HCT116 (cell line): Measurements from ENCODE around the gene ZNF532. TPM values are rescaled to one million over a fixed set of nuclear protein-coding genes. Genes with fewer than 3 reads are reported as not detected.

Experiments
- ATAC-seq: fragments of 200-7000 bp; cut with Tn5 transposase; 2 replicates; pipeline ENCODE4 v1.9.1; 2020; ENCODE audit warnings: mild to moderate bottlenecking, moderate library complexity
- BruUV-seq: library from RNA; stranded (reverse); fragments of 400-500 nt; replicated peaks from 2 replicates; lab custom pipeline; 2021; lab: Mats Ljungman, UMichigan
- CTCF ChIA-PET: fragments of 300-600 bp; sonication (Branson Sonifier 250); formaldehyde crosslinking; loops from one replicate; lab custom pipeline; 2021; ENCODE audit warnings: antibody characterized with exemption; lab: Charles Lee
- POLR2A ChIA-PET: fragments of 300-600, 350-600 bp; sonication (Branson Sonifier 250); formaldehyde crosslinking; loops from one replicate; lab custom pipeline; 2021; ENCODE audit warnings: antibody characterized with exemption; lab: Charles Lee
- RAD21 ChIA-PET, 2 experiments: fragments of 300-600 bp; sonication (Branson Sonifier 250); formaldehyde crosslinking; loops; one replicate each; lab custom pipeline; 2023; ENCODE audit warnings: low total read pairs in 2 of 2; ENCODE audit not compliant: uncharacterized antibody in 2 of 2, unreplicated experiment in 2 of 2, low non-redundant PET in 1 of 2; lab: Charles Lee
- DNase-seq: peaks from one replicate; pipeline ENCODE4 v3.0.0-alpha.2; 2010; ENCODE audit warnings: low read depth, low spot score
- H2AFZ ChIP-seq: fragments of 200-600 bp; shearing (Covaris generic), sonication (generic); 2 replicates; pipeline ENCODE4 v1.6.1; 2017; ENCODE audit warnings: low read depth, mixed run types, mixed read lengths, antibody characterized with exemption, low read length; ENCODE audit not compliant: poor library complexity, severe bottlenecking
- H3K27ac ChIP-seq: 2 replicates; pipeline ENCODE4 v1.5.1; 2012; ENCODE audit warnings: low read depth, low read length
- H3K27me3 ChIP-seq: fragments of 200-600 bp; sonication (generic); 2 replicates; pipeline ENCODE4 v1.6.1; 2016; ENCODE audit warnings: mixed run types, low read length, mixed read lengths; ENCODE audit not compliant: insufficient read depth
- H3K36me3 ChIP-seq, 2 experiments: fragments of 200-500 bp in 1 of 2; fragments of 200-600 bp in 1 of 2; sonication (Bioruptor generic) in 1 of 2; sonication (generic) in 1 of 2; 2 replicates each; pipeline versions ENCODE4 v1.5.1 to v1.6.1; 2014 to 2016; ENCODE audit warnings: low read length in 2 of 2, inconsistent platforms in 1 of 2, mixed read lengths in 1 of 2, mixed run types in 1 of 2; ENCODE audit not compliant: insufficient read depth in 2 of 2, control insufficient read depth in 1 of 2
- H3K4me1 ChIP-seq, 2 experiments: fragments of 200-600 bp in 1 of 2; sonication (generic) in 1 of 2; 2 replicates each; pipeline versions ENCODE4 v1.5.1 to v1.6.1; 2012 to 2017; ENCODE audit warnings: low read length in 2 of 2, inconsistent platforms in 1 of 2, mild to moderate bottlenecking in 1 of 2, mixed read lengths in 1 of 2, mixed run types in 1 of 2, moderate library complexity in 1 of 2; ENCODE audit not compliant: insufficient read depth in 2 of 2, control insufficient read depth in 1 of 2
- H3K4me2 ChIP-seq: fragments of 200-600 bp; sonication (generic); 2 replicates; pipeline ENCODE4 v1.6.1; 2017; ENCODE audit warnings: mixed run types, low read length, mixed read lengths
- H3K4me3 ChIP-seq, 2 experiments: fragments of 200-600 bp in 1 of 2; sonication (generic) in 1 of 2; replicated peaks in 1 of 2; 2 replicates each; pipeline ENCODE4 v1.5.1; 2011 to 2016; ENCODE audit warnings: low read length in 2 of 2, control low read depth in 1 of 2, low read depth in 1 of 2, mild to moderate bottlenecking in 1 of 2, mixed read lengths in 1 of 2, mixed run types in 1 of 2
- H3K79me2 ChIP-seq: fragments of 200-600 bp; sonication (generic); 2 replicates; pipeline ENCODE4 v1.6.1; 2017; ENCODE audit warnings: mild to moderate bottlenecking, mixed run types, low read length, moderate library complexity, mixed read lengths; ENCODE audit not compliant: insufficient read depth
- H3K9ac ChIP-seq: fragments of 200-600 bp; sonication (generic); 2 replicates; pipeline ENCODE4 v1.6.1; 2016; ENCODE audit warnings: low read length, mixed read lengths
- H3K9me2 ChIP-seq: fragments of 200-600 bp; sonication (generic), shearing (Covaris generic); 2 replicates; pipeline ENCODE4 v1.6.1; 2017; ENCODE audit warnings: mixed run types, mild to moderate bottlenecking, moderate library complexity; ENCODE audit not compliant: insufficient read depth
- H3K9me3 ChIP-seq, 2 experiments: fragments of 200-500 bp in 1 of 2; fragments of 200-600 bp in 1 of 2; sonication (Bioruptor generic) in 1 of 2; sonication (generic) in 1 of 2; 2 replicates each; pipeline ENCODE4 v1.6.1; 2014 to 2017; ENCODE audit warnings: low read length in 2 of 2, mixed read lengths in 2 of 2, inconsistent platforms in 1 of 2, low read depth in 1 of 2, mild to moderate bottlenecking in 1 of 2, mixed run types in 1 of 2, moderate library complexity in 1 of 2; ENCODE audit not compliant: control insufficient read depth in 1 of 2, insufficient read depth in 1 of 2
- H4K20me1 ChIP-seq: fragments of 200-600 bp; sonication (generic), shearing (Covaris generic); 2 replicates; pipeline ENCODE4 v1.6.1; 2017; ENCODE audit warnings: mixed run types, mild to moderate bottlenecking, moderate library complexity; ENCODE audit not compliant: insufficient read depth
- ATF3 ChIP-seq: IDR thresholded peaks from 2 replicates; pipeline ENCODE4 v1.6.1; 2012
- EZH2 ChIP-seq: fragments of 200-600 bp; sonication (generic); IDR thresholded peaks from 2 replicates; pipeline ENCODE4 v1.6.1; 2017; ENCODE audit warnings: antibody characterized with exemption, mixed run types
- JUND ChIP-seq: IDR thresholded peaks from 2 replicates; pipeline ENCODE4 v1.6.1; 2012
- POLR2AphosphoS5 ChIP-seq: IDR thresholded peaks from 2 replicates; pipeline ENCODE4 v1.6.1; 2011; ENCODE audit warnings: mild to moderate bottlenecking, low read depth, low read length, moderate library complexity
- SRF ChIP-seq: IDR thresholded peaks from 2 replicates; pipeline ENCODE4 v1.6.1; 2012; ENCODE audit warnings: low read depth
- ZNF274 ChIP-seq: fragments of 200-500 bp; sonication (Bioruptor generic); IDR thresholded peaks from 2 replicates; pipeline ENCODE4 v1.6.1; 2014; ENCODE audit warnings: mild to moderate bottlenecking, low read depth, low read length, inconsistent platforms
- intact Hi-C: fragments of 100-400 bp; cut with micrococcal nuclease; formaldehyde crosslinking; loops from 2 replicates; pipeline ENCODE4 v1.10.0; 2022
- total RNA-seq: library from RNA; stranded (reverse); gene quantifications from one replicate; pipeline ENCODE4 v1.2.1, GENCODE V29; 2021; ENCODE audit not compliant: unreplicated experiment
- TF ChIP-seq, protein P1 (sequence below): IDR thresholded peaks from 2 replicates; pipeline ENCODE4 v1.6.1; 2011; ENCODE audit warnings: mild to moderate bottlenecking, low read length, moderate library complexity; ENCODE audit not compliant: insufficient replicate concordance; ENCODE audit errors: extremely low read depth

Gene ZNF532
- total RNA-seq, 1 experiment from 2014 or later = 11.6 TPM

DNA sequence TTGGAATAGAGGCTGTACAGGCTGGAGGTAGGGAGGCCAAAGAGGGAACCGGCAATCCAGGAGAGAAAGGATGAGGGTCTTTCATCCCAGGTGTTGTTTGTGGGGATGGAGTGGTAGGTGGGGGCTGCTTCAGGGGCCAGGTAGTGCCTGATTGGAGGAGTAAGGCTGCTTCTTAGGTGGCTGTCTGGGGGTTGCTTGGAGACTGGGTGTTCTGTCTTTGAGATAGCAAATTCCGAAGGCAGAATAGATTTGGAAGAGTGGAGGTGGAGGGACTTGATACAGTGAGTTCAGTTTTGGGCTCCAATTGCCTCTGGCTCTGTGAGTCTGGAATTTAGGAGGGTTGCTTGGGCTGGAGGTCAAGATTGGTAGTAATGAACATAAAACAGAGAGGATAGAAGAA is 5.9 kb downstream of the ZNF532 start:
- H3K79me2 ChIP-seq = no peaks in the 10 kb centered on the region
- H3K36me3 ChIP-seq = no peaks in the 10 kb centered on the region
- TF ChIP-seq ZNF274 = no peak
- TF ChIP-seq, all 23 proteins: peak for 0
- no TSS peak for BruUV-seq
- H2AFZ ChIP-seq = no peak overlapping the region
- H3K9ac ChIP-seq = no peak overlapping the region
- intact Hi-C loops = no loop called here
- CTCF ChIA-PET = no interaction called here
- no peaks in the 10 kb centered on the region for H3K9me3 ChIP-seq
- H3K4me3 ChIP-seq = no peak overlapping the region
- DNase-seq (no peak), ATAC-seq (no peak)
- POLR2A ChIA-PET = interaction anchor here (0.6 kb wide), 1 partner anchor 7 kb away, joined by 3 read pairs; no protein-coding TSS in a partner anchor
- no peaks in the 10 kb centered on the region for H3K9me2 ChIP-seq
- RAD21 ChIA-PET = no interaction called here
- H4K20me1 ChIP-seq = no peaks in the 10 kb centered on the region
- no peaks in the 10 kb centered on the region for H3K27me3 ChIP-seq
- no peak overlapping the region for H3K27ac ChIP-seq
- no peaks in the 10 kb centered on the region for H3K4me1 ChIP-seq
- H3K4me2 ChIP-seq = no peak overlapping the region

GRCh38 chr18:58871514-58872420 is 7.1 kb downstream of the ZNF532 start:
- H3K27me3 ChIP-seq = no peaks in the 10 kb centered on the region
- no peak overlapping the region for H3K9ac ChIP-seq
- TF ChIP-seq ATF3 = no peak
- no peak for TF ChIP-seq EZH2
- TF ChIP-seq, protein P1, sequence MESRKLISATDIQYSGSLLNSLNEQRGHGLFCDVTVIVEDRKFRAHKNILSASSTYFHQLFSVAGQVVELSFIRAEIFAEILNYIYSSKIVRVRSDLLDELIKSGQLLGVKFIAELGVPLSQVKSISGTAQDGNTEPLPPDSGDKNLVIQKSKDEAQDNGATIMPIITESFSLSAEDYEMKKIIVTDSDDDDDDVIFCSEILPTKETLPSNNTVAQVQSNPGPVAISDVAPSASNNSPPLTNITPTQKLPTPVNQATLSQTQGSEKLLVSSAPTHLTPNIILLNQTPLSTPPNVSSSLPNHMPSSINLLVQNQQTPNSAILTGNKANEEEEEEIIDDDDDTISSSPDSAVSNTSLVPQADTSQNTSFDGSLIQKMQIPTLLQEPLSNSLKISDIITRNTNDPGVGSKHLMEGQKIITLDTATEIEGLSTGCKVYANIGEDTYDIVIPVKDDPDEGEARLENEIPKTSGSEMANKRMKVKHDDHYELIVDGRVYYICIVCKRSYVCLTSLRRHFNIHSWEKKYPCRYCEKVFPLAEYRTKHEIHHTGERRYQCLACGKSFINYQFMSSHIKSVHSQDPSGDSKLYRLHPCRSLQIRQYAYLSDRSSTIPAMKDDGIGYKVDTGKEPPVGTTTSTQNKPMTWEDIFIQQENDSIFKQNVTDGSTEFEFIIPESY = no peak
- no peak for TF ChIP-seq JUND
- no peak for TF ChIP-seq POLR2AphosphoS5
- TF ChIP-seq SRF = no peak
- DNase-seq = no peak
- no peaks in the 10 kb centered on the region for H3K9me2 ChIP-seq
- no peaks in the 10 kb centered on the region for H3K36me3 ChIP-seq
- no peaks in the 10 kb centered on the region for H3K9me3 ChIP-seq
- CTCF ChIA-PET = no interaction called here
- no peak overlapping the region for H2AFZ ChIP-seq
- no peaks in the 10 kb centered on the region for H4K20me1 ChIP-seq
- H3K4me3 ChIP-seq = no peak overlapping the region
- no peak for ATAC-seq
- H3K4me1 ChIP-seq = no peaks in the 10 kb centered on the region
- RAD21 ChIA-PET = no interaction called here
- no peak overlapping the region for H3K4me2 ChIP-seq
- H3K27ac ChIP-seq = no peak overlapping the region
- no TSS peak for BruUV-seq
- intact Hi-C loops = no loop called here
- no peaks in the 10 kb centered on the region for H3K79me2 ChIP-seq
- POLR2A ChIA-PET = no interaction called here
